22Rv1 (cell line): ENCODE data around the gene SLPI.

Source experiments
- H3K27ac ChIP-seq: fragments of 450-650 bp; 2 replicates; pipeline ENCODE4 v1.5.1; 2017
- ZFX ChIP-seq: fragments of 450-650 bp; IDR thresholded peaks from 2 replicates; pipeline ENCODE4 v1.6.1; 2017; ENCODE audit warnings: antibody characterized with exemption, borderline replicate concordance
- TF ChIP-seq, protein P1 (sequence below): fragments of 450-650 bp; IDR thresholded peaks from 2 replicates; pipeline ENCODE4 v1.5.1; 2017; ENCODE audit warnings: mild to moderate bottlenecking

The SLPI gene

DNA sequence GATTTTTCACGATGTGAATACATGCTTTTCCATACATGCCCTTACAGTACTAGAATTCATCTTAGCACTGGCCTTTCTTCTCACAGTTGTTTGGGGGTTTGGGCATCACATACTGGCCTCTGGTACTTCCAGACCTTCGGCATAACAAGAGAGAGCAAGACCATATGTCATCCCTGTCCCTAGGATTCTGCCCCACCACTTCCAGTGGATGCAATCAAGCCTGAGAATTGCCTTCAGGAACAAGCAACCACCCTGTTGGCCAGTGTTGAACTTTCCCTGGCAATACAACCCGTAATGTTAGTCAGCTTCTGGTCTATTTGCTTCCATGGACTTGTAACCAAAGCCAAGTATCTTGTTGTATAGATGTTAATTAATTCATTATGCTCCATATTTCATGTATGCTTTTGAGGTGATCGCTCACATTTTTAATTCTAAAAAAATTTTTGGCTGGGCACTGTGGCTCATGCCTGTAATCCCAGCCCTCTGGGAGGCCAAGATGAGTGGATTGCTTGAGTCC lies 15.4 kb upstream of the SLPI start:
- no peak overlapping the region for H3K27ac ChIP-seq
- TF ChIP-seq, protein P1, sequence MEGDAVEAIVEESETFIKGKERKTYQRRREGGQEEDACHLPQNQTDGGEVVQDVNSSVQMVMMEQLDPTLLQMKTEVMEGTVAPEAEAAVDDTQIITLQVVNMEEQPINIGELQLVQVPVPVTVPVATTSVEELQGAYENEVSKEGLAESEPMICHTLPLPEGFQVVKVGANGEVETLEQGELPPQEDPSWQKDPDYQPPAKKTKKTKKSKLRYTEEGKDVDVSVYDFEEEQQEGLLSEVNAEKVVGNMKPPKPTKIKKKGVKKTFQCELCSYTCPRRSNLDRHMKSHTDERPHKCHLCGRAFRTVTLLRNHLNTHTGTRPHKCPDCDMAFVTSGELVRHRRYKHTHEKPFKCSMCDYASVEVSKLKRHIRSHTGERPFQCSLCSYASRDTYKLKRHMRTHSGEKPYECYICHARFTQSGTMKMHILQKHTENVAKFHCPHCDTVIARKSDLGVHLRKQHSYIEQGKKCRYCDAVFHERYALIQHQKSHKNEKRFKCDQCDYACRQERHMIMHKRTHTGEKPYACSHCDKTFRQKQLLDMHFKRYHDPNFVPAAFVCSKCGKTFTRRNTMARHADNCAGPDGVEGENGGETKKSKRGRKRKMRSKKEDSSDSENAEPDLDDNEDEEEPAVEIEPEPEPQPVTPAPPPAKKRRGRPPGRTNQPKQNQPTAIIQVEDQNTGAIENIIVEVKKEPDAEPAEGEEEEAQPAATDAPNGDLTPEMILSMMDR, result no peak
- no peak for TF ChIP-seq ZFX

DNA sequence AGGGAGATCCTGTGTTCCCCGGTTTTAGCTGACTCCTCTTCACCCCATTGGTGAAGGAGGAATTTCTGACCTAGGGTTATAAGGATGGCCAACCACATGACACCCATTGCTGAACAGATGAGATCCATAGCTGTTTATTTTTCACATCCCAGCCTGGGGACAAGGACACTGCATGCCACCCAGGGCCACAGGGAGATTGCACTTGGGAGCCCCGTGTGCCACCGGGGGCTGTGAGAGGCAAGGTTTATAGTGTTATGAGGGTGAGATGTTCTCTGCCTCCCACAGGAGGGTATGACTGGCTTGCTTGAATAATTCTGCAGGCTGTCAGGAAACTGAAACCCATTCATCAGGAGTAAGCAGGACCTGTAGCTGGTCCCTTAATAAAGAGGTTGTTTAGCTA lies 14.7 kb upstream of the SLPI start:
- TF ChIP-seq, protein P1, result no peak
- TF ChIP-seq ZFX, result no peak
- H3K27ac ChIP-seq, result no peak overlapping the region

DNA sequence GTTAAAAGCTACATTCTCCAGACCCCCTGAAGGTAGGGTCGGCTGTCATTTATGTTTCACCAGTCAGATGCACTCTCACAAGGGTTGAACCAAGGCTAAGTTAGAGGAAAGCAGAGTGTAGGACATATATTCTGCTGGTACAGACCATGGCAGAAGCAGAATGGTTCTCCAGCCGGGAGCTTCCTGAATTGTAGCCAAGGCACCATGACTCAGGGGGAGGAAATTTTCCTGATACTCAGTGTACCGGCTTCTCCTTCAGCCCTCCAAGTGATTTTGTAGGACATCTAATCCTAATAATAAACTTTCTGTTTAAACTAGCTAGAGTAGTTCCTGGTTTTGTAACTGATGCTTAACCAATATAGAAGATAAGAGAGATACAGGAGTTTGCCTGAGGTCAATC lies 14.2 kb upstream of the SLPI start:
- no peak overlapping the region for H3K27ac ChIP-seq
- no peak for TF ChIP-seq ZFX
- TF ChIP-seq, protein P1, result no peak

DNA sequence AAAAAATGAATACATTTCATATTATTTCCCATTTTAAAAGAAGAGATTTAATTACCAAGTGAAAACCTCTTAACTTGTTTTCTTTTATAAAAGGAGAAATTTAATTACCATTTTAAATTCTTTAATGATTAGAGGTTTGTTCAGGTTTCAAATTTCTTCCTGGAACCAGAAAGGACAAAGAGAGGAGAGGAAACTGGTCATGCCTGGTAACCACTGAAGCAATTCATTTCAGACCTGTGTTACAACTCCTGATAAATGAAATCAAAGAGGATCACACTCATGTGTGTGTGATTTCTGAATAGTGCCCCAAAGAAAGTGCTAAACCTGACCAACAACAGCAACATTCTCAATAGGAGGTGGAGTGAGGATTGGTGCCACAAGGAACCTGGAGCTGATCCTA lies 12.6 kb upstream of the SLPI start:
- no peak overlapping the region for H3K27ac ChIP-seq
- TF ChIP-seq, protein P1, result no peak
- no peak for TF ChIP-seq ZFX

DNA sequence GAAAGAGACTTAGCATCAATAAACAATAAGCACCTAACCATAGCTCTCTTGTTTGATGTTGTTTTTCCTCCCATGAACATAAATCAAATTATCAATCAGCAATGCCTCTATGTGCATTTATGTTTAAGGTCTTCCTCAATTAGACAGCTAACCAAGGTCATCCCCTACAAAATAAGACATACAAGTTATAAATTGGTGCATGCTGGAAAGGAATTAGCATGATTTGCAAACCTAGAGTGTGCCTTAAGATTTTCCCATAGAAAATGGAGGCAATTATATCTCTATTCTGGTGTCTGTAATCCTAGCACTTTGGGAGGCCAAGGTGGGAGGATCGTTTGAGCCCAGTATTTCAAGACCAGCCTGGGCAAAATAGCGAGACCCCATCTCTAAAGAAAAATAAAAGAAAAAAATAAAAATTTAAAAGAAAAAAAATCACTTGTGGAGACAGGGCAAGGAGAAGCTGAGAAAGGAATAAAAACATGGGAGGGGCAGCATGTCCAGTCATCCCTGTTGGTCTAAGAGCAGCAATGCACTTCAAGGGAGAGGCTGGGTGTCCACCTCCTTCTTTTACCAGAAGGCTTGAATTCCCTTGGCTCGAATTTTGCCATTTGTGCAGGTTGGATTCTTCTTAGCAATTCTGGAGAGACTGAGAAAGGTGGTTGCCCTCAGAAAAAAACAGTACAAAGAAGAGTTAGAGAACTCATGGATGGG lies 9.3 kb upstream of the SLPI start:
- H3K27ac ChIP-seq, result no peak overlapping the region
- no peak for TF ChIP-seq ZFX
- TF ChIP-seq, protein P1, result no peak

DNA sequence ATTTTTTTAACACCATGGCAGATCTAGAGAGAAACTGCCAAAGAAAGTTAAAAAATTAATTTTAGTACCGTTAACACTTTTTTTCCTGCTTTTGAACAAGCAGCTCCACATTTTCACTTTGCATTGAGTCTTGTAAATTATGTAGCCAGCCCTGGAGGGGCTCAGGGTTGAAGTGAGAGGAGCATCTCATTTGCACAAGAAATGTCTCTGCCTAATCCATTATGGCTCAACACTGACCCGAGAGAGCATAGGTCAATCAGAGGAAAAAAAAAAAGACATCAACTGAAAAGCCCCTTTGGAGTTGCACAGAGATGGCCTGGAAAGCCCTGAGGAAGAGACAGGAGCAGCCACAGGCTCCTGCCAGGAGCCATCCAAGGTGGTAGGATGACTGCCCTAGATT lies 4.3 kb upstream of the SLPI start:
- TF ChIP-seq ZFX, result no peak
- TF ChIP-seq, protein P1, result no peak
- H3K27ac ChIP-seq, result no peak overlapping the region

DNA sequence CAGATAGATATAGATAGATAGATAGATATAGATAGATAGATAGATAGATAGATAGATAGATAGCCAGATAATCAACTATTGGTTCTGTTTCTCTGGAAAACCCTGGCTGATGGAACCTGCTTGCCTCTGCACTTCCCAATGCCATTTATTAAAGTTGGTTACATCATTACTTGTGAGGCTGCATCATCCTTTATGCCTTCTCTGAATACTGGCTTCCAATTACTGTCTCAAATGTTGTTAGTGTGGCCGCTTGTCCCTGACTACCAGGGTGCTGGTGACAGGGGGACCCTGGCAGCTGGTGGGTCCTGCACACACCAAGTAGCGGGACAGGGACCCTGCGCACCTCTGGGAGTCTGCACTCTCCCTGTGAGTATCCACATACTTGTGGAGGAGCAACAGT lies 3.9 kb upstream of the SLPI start:
- no peak for TF ChIP-seq ZFX
- TF ChIP-seq, protein P1, result no peak
- H3K27ac ChIP-seq, result no peak overlapping the region
